CD4-positive, alpha-beta T cell (primary cell): ENCODE measurements around the gene POLE. TPM values are rescaled to one million over a fixed set of nuclear protein-coding genes. Genes with fewer than 3 reads are reported as not detected.

Experiments
- ATAC-seq: fragments of 200-7000 bp; cut with Tn5 transposase; one replicate; pipeline ENCODE4 v1.10.0; 2022; ENCODE audit warnings: mild to moderate bottlenecking; ENCODE audit not compliant: poor library complexity
- CTCF ChIA-PET: fragments of 350-600 bp; sonication (Branson Sonifier 250); formaldehyde crosslinking; loops from one replicate; lab custom pipeline; 2021; ENCODE audit warnings: antibody characterized with exemption, inconsistent platforms; lab: Charles Lee
- POLR2A ChIA-PET: fragments of 350-600 bp; sonication (Branson Sonifier 250); formaldehyde crosslinking; loops from one replicate; lab custom pipeline; 2021; ENCODE audit warnings: antibody characterized with exemption, inconsistent platforms; lab: Charles Lee
- DNase-seq, 14 experiments: peaks; one replicate each; pipeline ENCODE4 v3.0.0-alpha.2; 2013 to 2020; ENCODE audit warnings: mixed read lengths in 2 of 14
- H3K27ac ChIP-seq, 2 donors: one replicate each; pipeline versions ENCODE4 v1.5.1 to v1.7.0; 2013; ENCODE audit warnings: low read length in 2 of 2, low read depth in 1 of 2, mild to moderate bottlenecking in 1 of 2
- H3K27me3 ChIP-seq, 2 experiments: 1 replicate in 1 of 2; 2 replicates in 1 of 2; pipeline versions ENCODE4 v1.6.1 to v1.7.0; 2013; ENCODE audit warnings: low read length in 2 of 2, control low read depth in 1 of 2, mild to moderate bottlenecking in 1 of 2, moderate library complexity in 1 of 2; ENCODE audit not compliant: insufficient read depth in 2 of 2, control insufficient read depth in 1 of 2
- H3K36me3 ChIP-seq: one replicate; pipeline ENCODE4 v1.6.1; 2013; ENCODE audit warnings: low read length, control low read depth; ENCODE audit not compliant: insufficient read depth
- H3K4me1 ChIP-seq: one replicate; pipeline ENCODE4 v1.6.1; 2013; ENCODE audit warnings: low read length, control low read depth; ENCODE audit not compliant: insufficient read depth
- H3K4me3 ChIP-seq: one replicate; pipeline ENCODE4 v1.5.1; 2013; ENCODE audit warnings: mild to moderate bottlenecking, low read length, moderate library complexity
- H3K9me3 ChIP-seq, 2 experiments: 1 replicate in 1 of 2; 2 replicates in 1 of 2; pipeline versions ENCODE4 v1.6.1 to v1.7.0; 2013; ENCODE audit warnings: low read length in 2 of 2, mild to moderate bottlenecking in 2 of 2, control low read depth in 1 of 2, moderate library complexity in 1 of 2; ENCODE audit not compliant: control insufficient read depth in 1 of 2, insufficient read depth in 1 of 2
- H3K27ac Mint-ChIP-seq: one replicate; pipeline ENCODE4 v1.8.0; 2020; ENCODE audit warnings: mixed read lengths
- H3K27me3 Mint-ChIP-seq: one replicate; pipeline ENCODE4 v1.8.0; 2021; ENCODE audit warnings: mixed read lengths
- H3K36me3 Mint-ChIP-seq: one replicate; pipeline ENCODE4 v1.8.0; 2021; ENCODE audit warnings: low read depth, mixed read lengths
- H3K4me1 Mint-ChIP-seq: one replicate; pipeline ENCODE4 v1.8.0; 2021; ENCODE audit warnings: low read depth, mixed read lengths
- H3K4me3 Mint-ChIP-seq: one replicate; pipeline ENCODE4 v1.8.0; 2020; ENCODE audit warnings: mild to moderate bottlenecking, mixed read lengths
- H3K9me3 Mint-ChIP-seq: one replicate; pipeline ENCODE4 v1.8.0; 2020; ENCODE audit warnings: mixed read lengths
- CTCF ChIP-seq: fragments of 200-600 bp; IDR thresholded peaks from one replicate; pipeline ENCODE4 v1.8.0; 2022; ENCODE audit warnings: antibody characterized with exemption, mild to moderate bottlenecking
- intact Hi-C, 2 experiments: fragments of 100-400 bp; cut with DNase I in 1 of 2; cut with micrococcal nuclease in 1 of 2; formaldehyde crosslinking; loops; one replicate each; pipeline versions ENCODE4 v1.15.1 to v1.9.0; 2023 to 2025; cut with DNase I, micrococcal nuclease
- total RNA-seq, 174 experiments: library from RNA in 2 of 174; stranded (reverse) in 2 of 174; gene quantifications; one replicate each; pipeline ENCODE4 v1.2.3 and lab custom pipeline; 2021 to 2026

Gene POLE
- total RNA-seq, 2 experiments from 2014 or later = 41.8 to 46.1 TPM

- Mint-ChIP-seq H3K27me3 (peaks cover 29% of the 10 kb centered on the region), H3K9me3 (no peaks in the 10 kb centered on the region), H3K36me3 (no peaks in the 10 kb centered on the region), H3K4me3 (peak overlapping the region; percentile 87), H3K27ac (no peak overlapping the region), H3K4me1 (peaks cover 31% of the 10 kb centered on the region)
- peaks cover 34% of the 10 kb centered on the region for H3K4me1 ChIP-seq
- ChIA-PET POLR2A (no interaction called here), CTCF (no interaction called here)
- peaks cover 0 to 10% of the 10 kb centered on the region in 2 experiments for H3K9me3 ChIP-seq
- ATAC-seq (peak; percentile 54), DNase-seq (peak in 7 of 14 experiments; percentile 16 to 67 (median 48))
- H3K4me3 ChIP-seq = peak overlapping the region; percentile 42
- peaks cover 5 to 16% of the 10 kb centered on the region in 2 experiments for H3K27me3 ChIP-seq
- H3K36me3 ChIP-seq = no peaks in the 10 kb centered on the region
- intact Hi-C loops = no loop called here
- no peak for TF ChIP-seq CTCF
- H3K27ac ChIP-seq = no peak overlapping the region
Observed at GRCh38 chr12:132597333-132598316, 89.5 kb downstream of the POLE start.

GRCh38 chr12:132596016-132596415 lies 91.1 kb downstream of the POLE start:
- no peak overlapping the region for H3K27ac Mint-ChIP-seq
- ATAC-seq (no peak), DNase-seq (no peak)
- TF ChIP-seq CTCF = no peak
- no peaks in the 10 kb centered on the region for H3K36me3 Mint-ChIP-seq
- ChIA-PET POLR2A (no interaction called here), CTCF (interaction anchor here (1.4 kb wide), 1 partner anchor 19 kb away, joined by 3 read pairs; no protein-coding TSS in a partner anchor)
- intact Hi-C loops = no loop called here
- H3K4me3 ChIP-seq = no peak overlapping the region
- H3K27me3 ChIP-seq = peaks cover 0 to 13% of the 10 kb centered on the region in 2 experiments
- H3K4me1 Mint-ChIP-seq = peaks cover 31% of the 10 kb centered on the region
- peaks cover 0 to 4% of the 10 kb centered on the region in 2 experiments for H3K9me3 ChIP-seq
- H3K9me3 Mint-ChIP-seq = no peaks in the 10 kb centered on the region
- peak overlapping the region; percentile 34 for H3K4me3 Mint-ChIP-seq
- H3K27ac ChIP-seq = no peak overlapping the region
- H3K27me3 Mint-ChIP-seq = peaks cover 24% of the 10 kb centered on the region
- peaks cover 31% of the 10 kb centered on the region for H3K4me1 ChIP-seq
- H3K36me3 ChIP-seq = no peaks in the 10 kb centered on the region

- no peaks in the 10 kb centered on the region for H3K9me3 ChIP-seq
- no peak for DNase-seq
- no peak overlapping the region for H3K4me3 ChIP-seq
- peaks cover 23% of the 10 kb centered on the region for H3K4me1 ChIP-seq
- POLR2A ChIA-PET = no interaction called here
- Mint-ChIP-seq H3K27me3 (peaks cover 21% of the 10 kb centered on the region), H3K27ac (no peak overlapping the region), H3K9me3 (no peaks in the 10 kb centered on the region), H3K4me1 (peaks cover 27% of the 10 kb centered on the region), H3K36me3 (no peaks in the 10 kb centered on the region), H3K4me3 (peak overlapping the region; percentile 62)
- peaks cover 0 to 13% of the 10 kb centered on the region in 2 experiments for H3K27me3 ChIP-seq
- TF ChIP-seq CTCF = no peak
- intact Hi-C loops = no loop called here
- no peak for ATAC-seq
- no peaks in the 10 kb centered on the region for H3K36me3 ChIP-seq
- H3K27ac ChIP-seq = no peak overlapping the region
- CTCF ChIA-PET = interaction anchor here (1.4 kb wide), 1 partner anchor 20 kb away, joined by 3 read pairs; no protein-coding TSS in a partner anchor
Observed at GRCh38 chr12:132595183-132595582, 92.0 kb downstream of the POLE start.
